Neutrophil (primary cell): Measurements from ENCODE around the gene PFKL.

Source experiments
- H3K27ac ChIP-seq: fragments of 200-600 bp; sonication (generic); 2 replicates; pipeline ENCODE4 v1.5.1; 2016; ENCODE audit warnings: mild to moderate bottlenecking, moderate library complexity
- H3K27me3 ChIP-seq: fragments of 200-600 bp; sonication (generic); 2 replicates; pipeline ENCODE4 v1.6.0; 2016; ENCODE audit warnings: mild to moderate bottlenecking
- H3K36me3 ChIP-seq: fragments of 200-600 bp; sonication (generic); 2 replicates; pipeline ENCODE4 v1.5.1; 2017
- H3K4me1 ChIP-seq, 2 experiments: fragments of 200-600 bp in 1 of 2; sonication (generic) in 1 of 2; 1 replicate in 1 of 2; 2 replicates in 1 of 2; pipeline versions ENCODE4 v1.5.1 to v1.6.1; 2013 to 2016; ENCODE audit warnings: low read depth in 1 of 2, low read length in 1 of 2, mild to moderate bottlenecking in 1 of 2, moderate library complexity in 1 of 2; ENCODE audit not compliant: control insufficient read depth in 1 of 2, insufficient read depth in 1 of 2
- H3K4me3 ChIP-seq, 2 experiments: fragments of 200-600 bp in 1 of 2; sonication (generic) in 1 of 2; 1 replicate in 1 of 2; 2 replicates in 1 of 2; pipeline ENCODE4 v1.5.1; 2013 to 2016; ENCODE audit warnings: low read depth in 1 of 2, low read length in 1 of 2, mild to moderate bottlenecking in 1 of 2, moderate library complexity in 1 of 2
- H3K9me3 ChIP-seq: fragments of 200-600 bp; sonication (generic); 2 replicates; pipeline ENCODE4 v1.5.1; 2016
- TF ChIP-seq, protein P1 (sequence below): fragments of 200-600 bp; sonication (generic); IDR thresholded peaks from 2 replicates; pipeline ENCODE4 v1.5.1; 2016; ENCODE audit warnings: antibody characterized with exemption

The PFKL gene

DNA sequence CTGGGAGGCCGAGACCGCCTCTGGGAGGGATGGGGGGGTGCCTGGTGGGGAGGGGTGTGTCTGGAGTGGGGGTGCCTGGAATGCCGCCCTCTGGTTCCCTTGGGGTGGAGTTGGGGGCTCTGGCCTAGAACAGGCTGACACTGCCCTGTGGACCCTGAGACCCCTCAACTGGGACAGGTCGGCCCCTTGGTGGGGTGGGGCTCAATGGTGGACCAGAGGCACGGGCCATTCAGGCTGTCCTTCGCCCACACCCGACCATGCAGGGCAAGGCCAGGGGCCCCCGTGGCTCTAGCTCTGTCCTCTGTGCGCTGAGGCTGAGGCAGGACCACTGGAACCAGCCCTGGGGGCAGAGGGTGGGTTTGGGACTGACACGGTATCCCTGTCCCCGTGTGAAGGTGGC lies 14.7 kb downstream of the PFKL start:
- Histone ChIP-seq H3K27me3 (no peaks in the 10 kb centered on the region), H3K4me1 (no peaks in the 10 kb centered on the region), H3K36me3 (peaks cover 98% of the 10 kb centered on the region), H3K9me3 (no peaks in the 10 kb centered on the region), H3K4me3 (no peak overlapping the region), H3K27ac (no peak overlapping the region)
- TF ChIP-seq, protein P1, sequence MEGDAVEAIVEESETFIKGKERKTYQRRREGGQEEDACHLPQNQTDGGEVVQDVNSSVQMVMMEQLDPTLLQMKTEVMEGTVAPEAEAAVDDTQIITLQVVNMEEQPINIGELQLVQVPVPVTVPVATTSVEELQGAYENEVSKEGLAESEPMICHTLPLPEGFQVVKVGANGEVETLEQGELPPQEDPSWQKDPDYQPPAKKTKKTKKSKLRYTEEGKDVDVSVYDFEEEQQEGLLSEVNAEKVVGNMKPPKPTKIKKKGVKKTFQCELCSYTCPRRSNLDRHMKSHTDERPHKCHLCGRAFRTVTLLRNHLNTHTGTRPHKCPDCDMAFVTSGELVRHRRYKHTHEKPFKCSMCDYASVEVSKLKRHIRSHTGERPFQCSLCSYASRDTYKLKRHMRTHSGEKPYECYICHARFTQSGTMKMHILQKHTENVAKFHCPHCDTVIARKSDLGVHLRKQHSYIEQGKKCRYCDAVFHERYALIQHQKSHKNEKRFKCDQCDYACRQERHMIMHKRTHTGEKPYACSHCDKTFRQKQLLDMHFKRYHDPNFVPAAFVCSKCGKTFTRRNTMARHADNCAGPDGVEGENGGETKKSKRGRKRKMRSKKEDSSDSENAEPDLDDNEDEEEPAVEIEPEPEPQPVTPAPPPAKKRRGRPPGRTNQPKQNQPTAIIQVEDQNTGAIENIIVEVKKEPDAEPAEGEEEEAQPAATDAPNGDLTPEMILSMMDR: no peak

DNA sequence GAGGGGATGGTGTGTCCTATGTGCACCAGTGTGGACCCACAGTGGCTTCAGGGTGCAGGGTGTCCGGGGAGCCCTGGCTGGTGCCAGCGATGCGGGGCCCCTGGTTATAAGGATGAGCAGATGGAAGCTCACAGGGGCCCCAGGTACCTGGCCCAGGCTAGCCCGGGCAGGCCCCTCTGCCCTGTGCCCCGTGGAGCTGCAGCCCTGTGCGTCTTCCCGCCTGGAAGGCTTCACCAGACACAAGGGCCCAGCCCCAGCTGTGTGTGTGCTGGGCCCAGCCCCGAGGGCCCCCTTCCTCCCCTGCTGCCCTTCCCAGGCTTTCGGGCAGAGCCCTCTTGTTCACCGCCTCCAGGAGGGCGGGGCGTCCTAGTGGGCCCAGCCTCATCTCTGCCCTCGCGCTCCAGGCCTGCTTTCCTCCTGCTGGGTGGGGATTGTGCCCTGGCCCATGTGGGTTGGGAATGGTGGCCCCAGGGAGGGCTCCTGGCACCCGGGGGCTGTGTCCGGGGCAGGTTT lies 15.9 kb downstream of the PFKL start:
- H3K27me3 ChIP-seq: no peaks in the 10 kb centered on the region
- peaks cover 99% of the 10 kb centered on the region for H3K36me3 ChIP-seq
- H3K4me3 ChIP-seq: no peak overlapping the region

DNA sequence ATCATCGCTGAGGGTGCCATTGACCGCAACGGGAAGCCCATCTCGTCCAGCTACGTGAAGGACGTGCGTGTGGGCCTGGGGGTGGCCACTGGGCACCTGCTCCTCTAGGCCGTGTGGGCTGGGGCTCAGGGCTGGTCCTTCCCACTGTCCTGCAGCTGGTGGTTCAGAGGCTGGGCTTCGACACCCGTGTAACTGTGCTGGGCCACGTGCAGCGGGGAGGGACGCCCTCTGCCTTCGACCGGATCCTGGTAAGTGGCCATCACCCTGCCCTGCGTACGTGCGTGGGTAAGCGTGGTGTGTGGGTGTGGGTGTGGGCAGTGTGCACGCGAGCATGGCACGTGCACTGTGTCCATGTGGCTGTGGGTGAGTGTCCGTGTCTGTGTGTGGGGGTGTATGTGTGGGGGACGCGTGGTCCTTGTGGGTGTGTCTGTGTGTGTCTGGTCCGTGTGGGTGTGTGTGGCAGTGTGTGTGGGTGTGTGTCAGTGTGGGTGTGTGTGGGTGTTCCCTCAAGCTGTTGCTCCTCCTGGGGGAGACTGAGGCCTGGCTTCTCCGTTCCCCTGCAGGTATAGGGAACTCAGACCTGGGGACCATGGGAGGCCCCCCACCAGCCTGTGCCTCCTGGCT lies 16.5 kb downstream of the PFKL start:
- Histone ChIP-seq H3K9me3 (no peaks in the 10 kb centered on the region), H3K4me1 (no peaks in the 10 kb centered on the region), H3K36me3 (peaks cover 98% of the 10 kb centered on the region), H3K4me3 (no peak overlapping the region), H3K27ac (no peak overlapping the region), H3K27me3 (no peaks in the 10 kb centered on the region)
- TF ChIP-seq, protein P1: no peak

More for the DNA sequence above, 15.9 kb downstream of the PFKL start:
- Histone ChIP-seq H3K9me3 (no peaks in the 10 kb centered on the region), H3K27ac (no peak overlapping the region), H3K4me1 (no peaks in the 10 kb centered on the region)
- TF ChIP-seq, protein P1: no peak

DNA sequence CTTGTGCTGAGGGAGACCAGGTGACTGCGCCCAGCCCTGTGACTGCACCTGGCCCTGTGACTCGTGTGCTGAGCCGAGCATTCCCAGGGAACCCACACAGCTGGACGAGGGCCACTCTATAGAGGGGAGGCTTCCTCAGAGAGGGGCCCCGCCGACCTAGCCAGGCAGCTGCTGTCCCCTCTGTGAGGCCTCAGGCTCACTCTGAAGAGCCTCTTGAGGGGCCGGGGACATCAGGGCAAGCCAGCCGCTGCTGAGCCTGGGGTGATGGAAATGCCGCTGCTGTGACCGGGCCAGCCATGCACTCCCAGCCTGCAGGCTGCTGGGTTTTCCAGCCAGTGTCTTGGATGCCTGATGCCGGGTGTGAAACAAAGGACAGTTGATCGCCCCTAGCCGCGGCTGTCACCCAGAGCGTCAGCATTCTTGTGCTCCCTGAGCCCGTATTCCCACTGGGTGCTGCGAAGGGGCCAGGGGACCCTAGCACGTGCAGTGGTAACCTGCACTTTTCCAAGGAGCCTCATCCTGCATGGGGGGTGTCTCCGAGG lies 17.5 kb downstream of the PFKL start:
- Histone ChIP-seq H3K36me3 (peaks cover 98% of the 10 kb centered on the region), H3K27ac (no peak overlapping the region), H3K4me3 (no peak overlapping the region), H3K27me3 (no peaks in the 10 kb centered on the region), H3K9me3 (no peaks in the 10 kb centered on the region), H3K4me1 (no peaks in the 10 kb centered on the region)
- TF ChIP-seq, protein P1: no peak

DNA sequence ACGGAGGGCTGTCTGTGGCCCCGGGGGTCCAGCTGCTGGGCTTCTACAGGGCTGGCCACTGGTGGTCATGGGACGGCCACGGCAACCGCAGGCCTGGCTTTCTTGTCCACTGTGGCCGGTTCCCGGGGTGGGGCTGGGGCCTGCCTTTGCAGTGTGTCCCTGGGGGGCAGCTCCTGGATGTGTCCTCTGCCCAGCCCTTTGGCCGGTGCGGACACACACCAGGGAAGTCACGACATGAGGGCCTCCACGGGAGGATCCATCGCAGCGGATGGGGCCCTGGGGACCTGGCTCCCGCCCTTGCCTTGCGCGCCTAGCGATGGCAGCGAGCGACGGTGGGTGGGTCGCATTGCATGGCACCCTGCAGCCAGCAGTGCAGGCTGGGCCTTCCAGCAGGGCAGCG lies 18.0 kb downstream of the PFKL start:
- H3K27ac ChIP-seq: no peak overlapping the region
- TF ChIP-seq, protein P1: no peak
- H3K27me3 ChIP-seq: no peaks in the 10 kb centered on the region
- no peak overlapping the region for H3K4me3 ChIP-seq
- peaks cover 98% of the 10 kb centered on the region for H3K36me3 ChIP-seq
- no peaks in the 10 kb centered on the region for H3K4me1 ChIP-seq
- no peaks in the 10 kb centered on the region for H3K9me3 ChIP-seq
